ENCODE data around the gene KLC1. TPM values are rescaled to one million over a fixed set of nuclear protein-coding genes. Genes with fewer than 3 reads are reported as not detected.

KLC1 gene
- total and polyA plus RNA-seq, 2 of the 8 experiments (the other 6 are each of a cell fraction or from before 2014, with no cell fraction given), result 84.6 to 134 TPM

GRCh38 chr14:103607822-103608221, 21.2 kb upstream of the KLC1 start:
- H3K56ac ChIP-seq (replicated peaks; ENCODE audit: insufficient read length, low read depth, low read length), result no peak overlapping the region
- no peak overlapping the region for H2BK12ac ChIP-seq (ENCODE audit: low read depth, low read length)
- 81% methylated on average over 15 of the region's 15 CpGs; no CpG with 5 or more reads in 1 of the 2 experiments for WGBS, 2 experiments (ENCODE audit: extremely low coverage in 1 of 2, insufficient coverage in 1 of 2, insufficient read length in 1 of 2, insufficient replicate concordance in 2 of 2, low coverage in 1 of 2, low lambda C conversion rate in 2 of 2, missing lambda C conversion rate in 1 of 2)
- H3K79me2 ChIP-seq (ENCODE audit: control insufficient read depth in 1 of 2, insufficient read depth in 2 of 2, low read length in 2 of 2), result no peaks in the 10 kb centered on the region
- H3K36me3 ChIP-seq (ENCODE audit: control insufficient read depth in 2 of 4, insufficient read depth in 4 of 4, low read length in 3 of 4), result no peaks in the 10 kb centered on the region
- H2BK5ac ChIP-seq (ENCODE audit: low read depth, low read length), result no peak overlapping the region
- no peak overlapping the region for H4K8ac ChIP-seq (ENCODE audit: extremely low read depth, insufficient read depth, low read length)
- no peak overlapping the region for H3K4me2 ChIP-seq (ENCODE audit: insufficient read depth in 1 of 2, low read depth in 2 of 2, low read length in 2 of 2)
- no peak overlapping the region for H3K4ac ChIP-seq (replicated peaks; ENCODE audit: insufficient read length, low read depth, low read length)
- FAIRE-seq, result no peak
- H2BK20ac ChIP-seq (ENCODE audit: low read length), result no peak overlapping the region
- H4K5ac ChIP-seq (ENCODE audit: insufficient read length, low read depth, low read length), result no peak overlapping the region
- no peak overlapping the region for H2AFZ ChIP-seq (ENCODE audit: low read length)
- H2BK15ac ChIP-seq (ENCODE audit: low read length), result no peak overlapping the region
- H4K20me1 ChIP-seq (replicated peaks in 1 of 2; ENCODE audit: control insufficient read depth in 1 of 2, insufficient read depth in 2 of 2, low read length in 2 of 2), result no peaks in the 10 kb centered on the region
- ChIA-PET CTCF (ENCODE audit: partially characterized antibody) (interaction anchor here (0.6 to 1.4 kb wide), 4 partner anchors 12 to 417 kb away, joined by 3 to 4 read pairs (median 3); no protein-coding TSS in a partner anchor), POLR2A (ENCODE audit: partially characterized antibody) (interaction anchor here (0.6 to 1.2 kb wide), 4 partner anchors 13 to 498 kb away, joined by 3 read pairs; partner anchors contain the start of gene CKB)
- H3K18ac ChIP-seq (ENCODE audit: extremely low read depth, low read length), result no peak overlapping the region
- H3K4me1 ChIP-seq (replicated peaks in 1 of 4; ENCODE audit: control insufficient read depth in 3 of 4, insufficient read depth in 4 of 4, low read length in 3 of 4), result peaks cover 0 to 8% (median 3%) of the 10 kb centered on the region in 4 experiments; a peak in 3 of 7 replicates
- no peak overlapping the region for H2BK120ac ChIP-seq (replicated peaks; ENCODE audit: low read depth, low read length)
- no peak overlapping the region for H3K23ac ChIP-seq (ENCODE audit: insufficient read length)
- DNase-seq (ENCODE audit: low read depth in 1 of 2, low spot score in 2 of 2), result no peak
- H3K9me3 ChIP-seq (ENCODE audit: insufficient read depth in 2 of 2, low read depth in 1 of 2, low read length in 1 of 2), result peaks cover 9 to 12% of the 10 kb centered on the region in 2 experiments; a peak in 3 of 4 replicates
- H3K79me1 ChIP-seq (ENCODE audit: low read depth, low read length), result no peaks in the 10 kb centered on the region
- TF ChIP-seq POLR2AphosphoS5 (IDR thresholded peaks at IDR 0.05; ENCODE audit: low read depth, low read length), result no peak
- TF ChIP-seq JUN (IDR thresholded peaks at IDR 0.05; ENCODE audit: low read depth, low read length), result no peak
- no peak for TF ChIP-seq GTF2F1 (IDR thresholded peaks at IDR 0.05; ENCODE audit: borderline replicate concordance, low read depth, low read length)
- TF ChIP-seq BRCA1 (IDR thresholded peaks at IDR 0.05; ENCODE audit: low read depth, low read length), result no peak
- TF ChIP-seq EZH2 (IDR thresholded peaks at IDR 0.05; ENCODE audit: low read depth, low read length, severe bottlenecking), result no peak
- TF ChIP-seq CBX5 (IDR thresholded peaks at IDR 0.05; ENCODE audit: low read depth, low read length), result no peak
- no peak for TF ChIP-seq CHD2 (IDR thresholded peaks at IDR 0.05; ENCODE audit: low read length)
- no peak for TF ChIP-seq TAF1 (IDR thresholded peaks at IDR 0.05; ENCODE audit: low read depth, low read length)
- TF ChIP-seq SP2 (IDR thresholded peaks at IDR 0.05; ENCODE audit: low read length), result no peak
- no peak for TF ChIP-seq RBBP5 (IDR thresholded peaks at IDR 0.05; ENCODE audit: borderline replicate concordance, low read depth, low read length)
- TF ChIP-seq BCL11A (IDR thresholded peaks at IDR 0.05; ENCODE audit: low read depth in 2 of 2, low read length in 2 of 2), result no peak
- H3K27me3 ChIP-seq (replicated peaks in 1 of 4; ENCODE audit: control insufficient read depth in 3 of 4, extremely low read depth in 1 of 4, insufficient read depth in 3 of 4, low read length in 3 of 4), result no peaks in the 10 kb centered on the region
- no peak overlapping the region for H3K27ac ChIP-seq (ENCODE audit: low read depth, low read length)
- no peaks in the 10 kb centered on the region for H3K23me2 ChIP-seq (ENCODE audit: low read depth, low read length)
- no peak overlapping the region for H4K91ac ChIP-seq (replicated peaks; ENCODE audit: insufficient read length, low read length)
- H2AK5ac ChIP-seq (ENCODE audit: low read depth, low read length), result no peak overlapping the region
- H3K4me3 ChIP-seq (ENCODE audit: extremely low read depth in 1 of 4, insufficient read depth in 2 of 4, low read depth in 3 of 4, low read length in 4 of 4), result no peak overlapping the region
- no peak overlapping the region for H3K9ac ChIP-seq (replicated peaks in 1 of 4; ENCODE audit: extremely low read depth in 1 of 4, low read depth in 3 of 4, low read length in 3 of 4)
- no peak overlapping the region for H3K14ac ChIP-seq (ENCODE audit: insufficient read length)
